ENCODE data around the gene NXNL1.

Gene NXNL1

GRCh38 chr19:17419154-17419620, 41.5 kb downstream of the NXNL1 start:
- no peak for DNase-seq

GRCh38 chr19:17418710-17419109, 42.0 kb downstream of the NXNL1 start:
- DNase-seq, result no peak

- no peak for DNase-seq
Observed at GRCh38 chr19:17415121-17415520, 45.6 kb downstream of the NXNL1 start.

GRCh38 chr19:17414097-17414496, 46.6 kb downstream of the NXNL1 start:
- DNase-seq, result no peak

GRCh38 chr19:17411801-17412200, 48.9 kb downstream of the NXNL1 start:
- DNase-seq, result no peak

GRCh38 chr19:17409990-17410389, 50.7 kb downstream of the NXNL1 start:
- no peak for DNase-seq

GRCh38 chr19:17406887-17407196, 53.9 kb downstream of the NXNL1 start:
- no peak for DNase-seq

- no peak for DNase-seq
Observed at GRCh38 chr19:17406046-17406886, 54.5 kb downstream of the NXNL1 start.

All from NCI-H774 (cell line).